GM19193 (cell line): Measurements from ENCODE around the gene CDK5RAP2.

Experiments
- POLR2A ChIP-seq: IDR thresholded peaks from 4 replicates; pipeline ENCODE4 v1.6.1; 2011; ENCODE audit not compliant: insufficient read depth, insufficient read length; ENCODE audit errors: extremely low read depth

CDK5RAP2 gene

GRCh38 chr9:120398286-120398685 is 181.7 kb downstream of the CDK5RAP2 start:
- no peak for TF ChIP-seq POLR2A

GRCh38 chr9:120397453-120397852 is 182.5 kb downstream of the CDK5RAP2 start:
- TF ChIP-seq POLR2A: no peak

GRCh38 chr9:120396931-120397330 is 183.0 kb downstream of the CDK5RAP2 start:
- TF ChIP-seq POLR2A: no peak

GRCh38 chr9:120396418-120396817 is 183.5 kb downstream of the CDK5RAP2 start:
- TF ChIP-seq POLR2A: no peak

GRCh38 chr9:120395376-120395775 is 184.6 kb downstream of the CDK5RAP2 start:
- TF ChIP-seq POLR2A: no peak

GRCh38 chr9:120394058-120394669 is 185.8 kb downstream of the CDK5RAP2 start:
- no peak for TF ChIP-seq POLR2A

GRCh38 chr9:120393386-120394057 is 186.4 kb downstream of the CDK5RAP2 start:
- no peak for TF ChIP-seq POLR2A

GRCh38 chr9:120392711-120393110 is 187.3 kb downstream of the CDK5RAP2 start:
- no peak for TF ChIP-seq POLR2A

GRCh38 chr9:120392245-120392644 is 187.7 kb downstream of the CDK5RAP2 start:
- TF ChIP-seq POLR2A: no peak

GRCh38 chr9:120391691-120392090 is 188.3 kb downstream of the CDK5RAP2 start:
- TF ChIP-seq POLR2A: no peak

GRCh38 chr9:120390637-120391190 is 189.3 kb downstream of the CDK5RAP2 start:
- no peak for TF ChIP-seq POLR2A

GRCh38 chr9:120389867-120390266 is 190.1 kb downstream of the CDK5RAP2 start:
- TF ChIP-seq POLR2A: no peak

GRCh38 chr9:120389300-120389699 is 190.7 kb downstream of the CDK5RAP2 start:
- TF ChIP-seq POLR2A: no peak

- TF ChIP-seq POLR2A: no peak
Measured at GRCh38 chr9:120388003-120388855, 191.7 kb downstream of the CDK5RAP2 start.
